Activated naive CD4-positive, alpha-beta T cell treated with anti-CD3 and anti-CD28 coated beads, Interleukin-2, amount 50 U/mL, for 24 hours (primary cell): ENCODE data around the gene ZNF248.
"Not testable (repeated sequence)": the region's sequence is repeated elsewhere in the genome, so short reads cannot be mapped to it uniquely, and the experiment has no call there.

Experiments used
- H3K27ac Mint-ChIP-seq: one replicate; pipeline ENCODE4 v1.8.0; 2021; ENCODE audit warnings: mild to moderate bottlenecking, mixed read lengths
- H3K27me3 Mint-ChIP-seq: one replicate; pipeline ENCODE4 v1.8.0; 2021; ENCODE audit warnings: mixed read lengths
- H3K36me3 Mint-ChIP-seq: one replicate; pipeline ENCODE4 v1.8.0; 2021; ENCODE audit warnings: mixed read lengths
- H3K4me1 Mint-ChIP-seq: one replicate; pipeline ENCODE4 v1.8.0; 2021; ENCODE audit warnings: mixed read lengths
- H3K4me3 Mint-ChIP-seq: one replicate; pipeline ENCODE4 v1.8.0; 2021; ENCODE audit warnings: mild to moderate bottlenecking, mixed read lengths
- H3K9me3 Mint-ChIP-seq: one replicate; pipeline ENCODE4 v1.8.0; 2021; ENCODE audit warnings: mixed read lengths

Gene ZNF248

GRCh38 chr10:37857287-37858211 lies at the start of gene ZNF248:
Gene ZNF248 (minus strand): TSS chr10:37857610. CDS start chr10:37856310, 1,300 bp downstream.
- Mint-ChIP-seq H3K9me3 (no peaks in the 10 kb centered on the region), H3K27me3 (no peaks in the 10 kb centered on the region), H3K36me3 (peaks cover 7% of the 10 kb centered on the region), H3K4me3 (peak within 1 kb of the TSS; percentile 90), H3K27ac (peak within 1 kb of the TSS; percentile 97), H3K4me1 (peaks cover 32% of the 10 kb centered on the region)

GRCh38 chr10:37906382-37906781 lies 49.0 kb upstream of the ZNF248 start:
- H3K36me3 Mint-ChIP-seq: no peaks in the 10 kb centered on the region
- no peak overlapping the region for H3K4me3 Mint-ChIP-seq
- H3K27ac Mint-ChIP-seq: no peak overlapping the region
- no peaks in the 10 kb centered on the region for H3K4me1 Mint-ChIP-seq
- peaks cover 6% of the 10 kb centered on the region for H3K9me3 Mint-ChIP-seq
- no peaks in the 10 kb centered on the region for H3K27me3 Mint-ChIP-seq

GRCh38 chr10:37896436-37896835 lies 39.0 kb upstream of the ZNF248 start:
- Mint-ChIP-seq H3K27ac (no peak overlapping the region), H3K4me1 (no peaks in the 10 kb centered on the region), H3K36me3 (peaks cover 11% of the 10 kb centered on the region), H3K27me3 (no peaks in the 10 kb centered on the region), H3K9me3 (peaks cover 18% of the 10 kb centered on the region), H3K4me3 (no peak overlapping the region)

- Mint-ChIP-seq H3K9me3 (peaks cover 20% of the 10 kb centered on the region), H3K27ac (no peak overlapping the region), H3K27me3 (no peaks in the 10 kb centered on the region), H3K36me3 (peaks cover 11% of the 10 kb centered on the region), H3K4me3 (no peak overlapping the region), H3K4me1 (no peaks in the 10 kb centered on the region)
These were observed 38.3 kb upstream of the ZNF248 start for GRCh38 chr10:37895674-37896073.

- Mint-ChIP-seq H3K27ac (no peak overlapping the region), H3K27me3 (no peaks in the 10 kb centered on the region), H3K4me1 (no peaks in the 10 kb centered on the region), H3K36me3 (peaks cover 10% of the 10 kb centered on the region), H3K4me3 (no peak overlapping the region), H3K9me3 (peaks cover 17% of the 10 kb centered on the region)
These were observed 28.4 kb upstream of the ZNF248 start for GRCh38 chr10:37885850-37886249.

- Mint-ChIP-seq H3K27ac (no peak overlapping the region), H3K4me1 (no peaks in the 10 kb centered on the region), H3K27me3 (no peaks in the 10 kb centered on the region), H3K4me3 (no peak overlapping the region), H3K36me3 (peaks cover 2% of the 10 kb centered on the region), H3K9me3 (no peaks in the 10 kb centered on the region)
These were observed 15.5 kb upstream of the ZNF248 start for GRCh38 chr10:37872955-37873354.

- H3K9me3 Mint-ChIP-seq: no peaks in the 10 kb centered on the region
- peaks cover 2% of the 10 kb centered on the region for H3K36me3 Mint-ChIP-seq
- no peaks in the 10 kb centered on the region for H3K27me3 Mint-ChIP-seq
- no peak overlapping the region for H3K27ac Mint-ChIP-seq
- no peak overlapping the region for H3K4me3 Mint-ChIP-seq
- H3K4me1 Mint-ChIP-seq: no peaks in the 10 kb centered on the region
These were observed 14.9 kb upstream of the ZNF248 start for GRCh38 chr10:37872283-37872682.

GRCh38 chr10:37871568-37872251 lies 14.3 kb upstream of the ZNF248 start:
- no peak overlapping the region for H3K27ac Mint-ChIP-seq

GRCh38 chr10:37871143-37871542 lies 13.7 kb upstream of the ZNF248 start:
- no peak overlapping the region for H3K27ac Mint-ChIP-seq
- no peak overlapping the region for H3K4me3 Mint-ChIP-seq
- H3K36me3 Mint-ChIP-seq: peaks cover 2% of the 10 kb centered on the region
- H3K9me3 Mint-ChIP-seq: no peaks in the 10 kb centered on the region
- H3K4me1 Mint-ChIP-seq: no peaks in the 10 kb centered on the region
- H3K27me3 Mint-ChIP-seq: no peaks in the 10 kb centered on the region

More at GRCh38 chr10:37871568-37872251, 14.3 kb upstream of the ZNF248 start:
- Mint-ChIP-seq H3K9me3 (no peaks in the 10 kb centered on the region), H3K36me3 (peaks cover 2% of the 10 kb centered on the region), H3K4me3 (no peak overlapping the region), H3K4me1 (no peaks in the 10 kb centered on the region), H3K27me3 (no peaks in the 10 kb centered on the region)

- H3K9me3 Mint-ChIP-seq: no peaks in the 10 kb centered on the region
- H3K4me1 Mint-ChIP-seq: no peaks in the 10 kb centered on the region
- H3K27ac Mint-ChIP-seq: no peak overlapping the region
- H3K36me3 Mint-ChIP-seq: peaks cover 2% of the 10 kb centered on the region
- no peak overlapping the region for H3K4me3 Mint-ChIP-seq
- H3K27me3 Mint-ChIP-seq: no peaks in the 10 kb centered on the region
These were observed 11.4 kb upstream of the ZNF248 start for GRCh38 chr10:37868796-37869195.

- Mint-ChIP-seq H3K4me1 (no peaks in the 10 kb centered on the region), H3K36me3 (no peaks in the 10 kb centered on the region), H3K27me3 (no peaks in the 10 kb centered on the region), H3K27ac (no peak overlapping the region), H3K9me3 (no peaks in the 10 kb centered on the region), H3K4me3 (no peak overlapping the region)
These were observed 8.8 kb upstream of the ZNF248 start for GRCh38 chr10:37865957-37866803.

- no peaks in the 10 kb centered on the region for H3K27me3 Mint-ChIP-seq
- H3K4me3 Mint-ChIP-seq: no peak overlapping the region
- H3K36me3 Mint-ChIP-seq: no peaks in the 10 kb centered on the region
- H3K9me3 Mint-ChIP-seq: no peaks in the 10 kb centered on the region
- H3K4me1 Mint-ChIP-seq: no peaks in the 10 kb centered on the region
- H3K27ac Mint-ChIP-seq: no peak overlapping the region
These were observed 7.9 kb upstream of the ZNF248 start for GRCh38 chr10:37865264-37865663.

- Mint-ChIP-seq H3K9me3 (no peaks in the 10 kb centered on the region), H3K4me3 (no peak overlapping the region), H3K27ac (no peak overlapping the region), H3K36me3 (no peaks in the 10 kb centered on the region), H3K27me3 (no peaks in the 10 kb centered on the region), H3K4me1 (peaks cover 10% of the 10 kb centered on the region)
These were observed 3.2 kb upstream of the ZNF248 start for GRCh38 chr10:37860494-37861190.

GRCh38 chr10:37859270-37859669 lies 1.9 kb upstream of the ZNF248 start:
- H3K27ac Mint-ChIP-seq, H3K9me3 Mint-ChIP-seq, H3K4me3 Mint-ChIP-seq, H3K27me3 Mint-ChIP-seq, H3K36me3 Mint-ChIP-seq: not testable (repeated sequence)
- peaks cover 24% of the 10 kb centered on the region for H3K4me1 Mint-ChIP-seq

- Mint-ChIP-seq H3K4me3 (peak overlapping the region; percentile 90), H3K27me3 (no peaks in the 10 kb centered on the region), H3K36me3 (peaks cover 10% of the 10 kb centered on the region), H3K9me3 (no peaks in the 10 kb centered on the region), H3K27ac (peak overlapping the region; percentile 97), H3K4me1 (peaks cover 32% of the 10 kb centered on the region)
These were observed 526 bp downstream of the ZNF248 start for GRCh38 chr10:37856881-37857286.
